DND-41 (cell line): ENCODE data around the gene PKD1L1.

Experiments used
- ATAC-seq: fragments of 200-7000 bp; cut with Tn5 transposase; 3 replicates; pipeline ENCODE4 v1.9.1; 2021; ENCODE audit warnings: low read depth; ENCODE audit not compliant: insufficient read depth
- DNase-seq: peaks from one replicate; pipeline ENCODE4 v3.0.0-alpha.2; 2020
- H2AFZ ChIP-seq: 2 replicates; pipeline ENCODE4 v1.6.0; 2012; ENCODE audit warnings: low read depth, low read length
- H3K27ac ChIP-seq: 2 replicates; pipeline ENCODE4 v1.5.1; 2012; ENCODE audit warnings: low read length, inconsistent platforms
- H3K27me3 ChIP-seq: fragments of 200-600 bp; sonication (generic); 2 replicates; pipeline ENCODE4 v1.6.0; 2012; ENCODE audit warnings: low read length, mild to moderate bottlenecking, inconsistent platforms; ENCODE audit not compliant: insufficient read depth, poor library complexity
- H3K36me3 ChIP-seq: 2 replicates; pipeline ENCODE4 v1.5.1; 2012; ENCODE audit warnings: low read length, inconsistent platforms; ENCODE audit not compliant: insufficient read depth
- H3K4me1 ChIP-seq: 2 replicates; pipeline ENCODE4 v1.5.1; 2012; ENCODE audit warnings: mild to moderate bottlenecking, low read length; ENCODE audit not compliant: insufficient read depth
- H3K4me2 ChIP-seq: 2 replicates; pipeline ENCODE4 v1.6.0; 2012; ENCODE audit warnings: mild to moderate bottlenecking, moderate library complexity, low read length, inconsistent platforms; ENCODE audit not compliant: insufficient read depth
- H3K4me3 ChIP-seq, 2 experiments: fragments of 200-600 bp in 1 of 2; shearing (Covaris generic) in 1 of 2; 2 replicates each; pipeline ENCODE4 v1.5.1; 2012 to 2016; ENCODE audit warnings: inconsistent platforms in 2 of 2, low read length in 2 of 2, mild to moderate bottlenecking in 2 of 2, low read depth in 1 of 2, moderate library complexity in 1 of 2
- H3K79me2 ChIP-seq: 2 replicates; pipeline ENCODE4 v1.6.0; 2012; ENCODE audit warnings: low read length, inconsistent platforms; ENCODE audit not compliant: insufficient read depth
- H3K9ac ChIP-seq: 2 replicates; pipeline ENCODE4 v1.6.0; 2012; ENCODE audit warnings: low read depth, mild to moderate bottlenecking, inconsistent platforms, low read length, moderate library complexity
- H3K9me3 ChIP-seq: 2 replicates; pipeline ENCODE4 v1.5.1; 2012; ENCODE audit warnings: low read length, moderate library complexity, mild to moderate bottlenecking, inconsistent platforms; ENCODE audit not compliant: insufficient read depth, severe bottlenecking
- H4K20me1 ChIP-seq: 2 replicates; pipeline ENCODE4 v1.6.0; 2012; ENCODE audit warnings: low read length; ENCODE audit not compliant: insufficient read depth
- CTCF ChIP-seq: IDR thresholded peaks from 2 replicates; pipeline ENCODE4 v1.5.1; 2012; ENCODE audit warnings: borderline replicate concordance, low read length, moderate library complexity, mild to moderate bottlenecking; ENCODE audit not compliant: poor library complexity, severe bottlenecking; ENCODE audit errors: extremely low read depth
- EZH2 ChIP-seq: IDR thresholded peaks from 3 replicates; pipeline ENCODE4 v1.6.1; 2012; ENCODE audit warnings: borderline replicate concordance, low read depth, mild to moderate bottlenecking, moderate library complexity, low read length, inconsistent platforms; ENCODE audit not compliant: severe bottlenecking

Gene PKD1L1

GRCh38 chr7:47788083-47788482 is 160.2 kb downstream of the PKD1L1 start:
- Histone ChIP-seq H3K27me3 (no peaks in the 10 kb centered on the region), H3K36me3 (no peaks in the 10 kb centered on the region), H3K4me3 (no peak overlapping the region), H3K9me3 (no peaks in the 10 kb centered on the region), H3K79me2 (no peaks in the 10 kb centered on the region), H3K4me2 (no peak overlapping the region), H3K4me1 (no peaks in the 10 kb centered on the region), H3K27ac (no peak overlapping the region), H4K20me1 (no peaks in the 10 kb centered on the region), H3K9ac (no peak overlapping the region), H2AFZ (no peak overlapping the region)
- ATAC-seq (no peak), DNase-seq (no peak)
- TF ChIP-seq CTCF (no peak), EZH2 (no peak)

GRCh38 chr7:47787249-47788069 is 160.8 kb downstream of the PKD1L1 start:
- Histone ChIP-seq H3K9me3 (no peaks in the 10 kb centered on the region), H3K4me3 (no peak overlapping the region), H3K27me3 (no peaks in the 10 kb centered on the region), H4K20me1 (no peaks in the 10 kb centered on the region), H3K4me2 (no peak overlapping the region), H3K36me3 (no peaks in the 10 kb centered on the region), H3K79me2 (no peaks in the 10 kb centered on the region), H3K9ac (no peak overlapping the region), H3K4me1 (no peaks in the 10 kb centered on the region), H2AFZ (no peak overlapping the region), H3K27ac (no peak overlapping the region)
- no peak for TF ChIP-seq EZH2
- no peak for TF ChIP-seq CTCF
- DNase-seq (no peak), ATAC-seq (no peak)

GRCh38 chr7:47786557-47787248 is 161.6 kb downstream of the PKD1L1 start:
- no peak overlapping the region for H2AFZ ChIP-seq
- no peaks in the 10 kb centered on the region for H3K27me3 ChIP-seq
- no peaks in the 10 kb centered on the region for H3K9me3 ChIP-seq
- H3K36me3 ChIP-seq, result no peaks in the 10 kb centered on the region
- no peaks in the 10 kb centered on the region for H3K79me2 ChIP-seq
- no peak for ATAC-seq
- no peak overlapping the region for H3K27ac ChIP-seq
- H3K4me2 ChIP-seq, result no peak overlapping the region
- H3K4me1 ChIP-seq, result no peaks in the 10 kb centered on the region
- H3K4me3 ChIP-seq, result no peak overlapping the region
- no peak overlapping the region for H3K9ac ChIP-seq
- DNase-seq, result no peak
- TF ChIP-seq EZH2 (no peak), CTCF (no peak)
- H4K20me1 ChIP-seq, result no peaks in the 10 kb centered on the region
